22Rv1 (cell line): ENCODE results near the gene SYT6.

Source experiments
- CTCF ChIP-seq: fragments of 450-650 bp; IDR thresholded peaks from 2 replicates; pipeline ENCODE4 v1.5.1; 2017; ENCODE audit warnings: mild to moderate bottlenecking
- ZFX ChIP-seq: fragments of 450-650 bp; IDR thresholded peaks from 2 replicates; pipeline ENCODE4 v1.6.1; 2017; ENCODE audit warnings: antibody characterized with exemption, borderline replicate concordance

GRCh38 chr1:114092186-114093062 lies 61.2 kb downstream of the SYT6 start:
- no peak for TF ChIP-seq CTCF
- no peak for TF ChIP-seq ZFX
